Fibroblast of the aortic adventitia (primary cell): Measurements from ENCODE around the gene SLCO1A2. TPM values are rescaled to one million over a fixed set of nuclear protein-coding genes. Genes with fewer than 3 reads are reported as not detected.

Source experiments
- DNase-seq: peaks from one replicate; pipeline ENCODE4 v3.0.0-alpha.2; 2010; ENCODE audit warnings: low read depth
- H3K4me3 ChIP-seq: 2 replicates; pipeline ENCODE4 v1.5.1; 2011; ENCODE audit warnings: low read depth, mild to moderate bottlenecking, control low read depth, low read length, moderate library complexity
- total RNA-seq: library from RNA; depleted of rRNA; stranded (reverse); fragments of >200 nt; gene quantifications from 2 replicates; pipeline ENCODE4 v1.2.3, GENCODE V29; 2012; ENCODE audit warnings: low replicate concordance
- TF ChIP-seq, protein P1 (sequence below): IDR thresholded peaks from 2 replicates; pipeline ENCODE4 v1.5.1; 2011; ENCODE audit warnings: mild to moderate bottlenecking, low read length, control low read depth, inconsistent platforms; ENCODE audit not compliant: insufficient read depth

Gene SLCO1A2
- total RNA-seq, 1 donor = 0.09 TPM

DNA sequence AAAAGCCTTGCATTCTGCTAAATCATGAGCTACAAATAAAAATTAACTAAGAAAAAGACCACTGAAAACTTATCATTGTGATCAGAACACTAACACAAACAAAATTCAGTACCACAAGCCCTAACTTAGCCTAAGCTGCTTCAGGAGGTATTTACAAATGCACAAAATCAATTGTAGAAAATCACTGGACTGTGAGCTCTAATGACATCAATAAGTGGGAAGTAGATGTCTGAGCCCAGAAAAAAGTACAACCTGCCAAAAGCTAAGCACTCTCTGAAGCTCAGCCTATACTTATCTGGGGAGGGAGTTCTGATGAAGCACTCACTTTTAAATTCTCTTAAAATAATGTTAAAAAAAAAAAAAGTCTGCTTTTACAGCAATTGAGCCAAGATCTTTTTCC, 110.8 kb downstream of the SLCO1A2 start:
- DNase-seq = no peak
- TF ChIP-seq, protein P1, sequence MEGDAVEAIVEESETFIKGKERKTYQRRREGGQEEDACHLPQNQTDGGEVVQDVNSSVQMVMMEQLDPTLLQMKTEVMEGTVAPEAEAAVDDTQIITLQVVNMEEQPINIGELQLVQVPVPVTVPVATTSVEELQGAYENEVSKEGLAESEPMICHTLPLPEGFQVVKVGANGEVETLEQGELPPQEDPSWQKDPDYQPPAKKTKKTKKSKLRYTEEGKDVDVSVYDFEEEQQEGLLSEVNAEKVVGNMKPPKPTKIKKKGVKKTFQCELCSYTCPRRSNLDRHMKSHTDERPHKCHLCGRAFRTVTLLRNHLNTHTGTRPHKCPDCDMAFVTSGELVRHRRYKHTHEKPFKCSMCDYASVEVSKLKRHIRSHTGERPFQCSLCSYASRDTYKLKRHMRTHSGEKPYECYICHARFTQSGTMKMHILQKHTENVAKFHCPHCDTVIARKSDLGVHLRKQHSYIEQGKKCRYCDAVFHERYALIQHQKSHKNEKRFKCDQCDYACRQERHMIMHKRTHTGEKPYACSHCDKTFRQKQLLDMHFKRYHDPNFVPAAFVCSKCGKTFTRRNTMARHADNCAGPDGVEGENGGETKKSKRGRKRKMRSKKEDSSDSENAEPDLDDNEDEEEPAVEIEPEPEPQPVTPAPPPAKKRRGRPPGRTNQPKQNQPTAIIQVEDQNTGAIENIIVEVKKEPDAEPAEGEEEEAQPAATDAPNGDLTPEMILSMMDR = no peak
- no peak overlapping the region for H3K4me3 ChIP-seq

DNA sequence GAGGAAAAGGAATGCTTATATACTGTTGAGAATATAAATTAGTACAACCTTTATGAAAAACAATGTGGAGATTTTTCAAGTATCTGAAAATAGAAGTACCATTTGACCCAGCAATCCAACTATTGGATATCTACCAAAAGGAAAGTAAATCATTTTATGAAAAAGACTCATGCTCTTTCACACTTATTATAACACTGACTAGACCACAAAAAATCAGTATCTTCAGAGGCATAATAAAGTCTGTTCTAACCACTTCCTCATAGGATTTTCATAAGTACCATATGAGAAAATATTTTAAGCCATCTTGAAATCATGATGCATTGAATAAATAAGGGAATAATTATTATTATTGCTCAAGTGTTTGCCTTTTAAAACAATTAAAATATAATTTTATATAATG, 112.9 kb downstream of the SLCO1A2 start:
- TF ChIP-seq, protein P1 = no peak
- no peak for DNase-seq
- H3K4me3 ChIP-seq = no peak overlapping the region

GRCh38 chr12:21221072-21221471, 113.6 kb downstream of the SLCO1A2 start:
- TF ChIP-seq, protein P1 = no peak
- DNase-seq = no peak
- no peak overlapping the region for H3K4me3 ChIP-seq

DNA sequence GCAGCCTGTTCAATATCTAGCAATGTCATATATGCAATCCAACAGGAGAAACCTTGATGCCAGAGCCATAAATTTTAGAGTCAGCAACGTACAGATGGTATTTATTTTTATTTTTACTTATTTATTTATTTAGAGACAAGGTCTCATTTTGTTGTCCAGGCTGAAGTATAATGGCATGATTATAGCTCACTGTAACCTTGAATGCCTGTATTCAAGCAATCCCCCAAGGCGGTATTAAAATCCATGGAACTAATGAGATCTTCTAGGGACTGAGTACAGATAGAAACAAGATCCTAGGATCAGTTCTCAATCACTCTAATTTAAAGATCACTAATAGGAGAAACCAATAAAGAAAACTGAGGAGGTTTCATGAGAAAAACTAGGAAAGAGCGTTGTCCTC, 114.5 kb downstream of the SLCO1A2 start:
- no peak overlapping the region for H3K4me3 ChIP-seq
- TF ChIP-seq, protein P1 = no peak
- DNase-seq = no peak

- H3K4me3 ChIP-seq = no peak overlapping the region
- TF ChIP-seq, protein P1 = no peak
- no peak for DNase-seq
Observed at GRCh38 chr12:21219206-21219605, 115.5 kb downstream of the SLCO1A2 start.

Other genes with a start within 250 kb of the SLCO1A2 start
- not detected in 2 replicates for gene SLCO1B1, start 203.7 kb downstream of the SLCO1A2 start, total RNA-seq
- gene IAPP, start 38.0 kb upstream of the SLCO1A2 start, total RNA-seq = not detected in 2 replicates
- gene PYROXD1, start 102.7 kb upstream of the SLCO1A2 start, total RNA-seq = 13.8 and 17.9 TPM in 2 replicates
- 54.1 and 114 TPM in 2 replicates for gene RECQL, start 166.7 kb upstream of the SLCO1A2 start, total RNA-seq
- gene GOLT1B, start 166.9 kb upstream of the SLCO1A2 start, total RNA-seq = 55.2 and 82.2 TPM in 2 replicates
- 0.54 and 0.82 TPM in 2 replicates for gene SPX, start 191.4 kb upstream of the SLCO1A2 start, total RNA-seq